ENCODE data around the gene HBA2. TPM values are rescaled to one million over a fixed set of nuclear protein-coding genes. Genes with fewer than 3 reads are reported as not detected.

HBA2 gene
- total and polyA plus RNA-seq, 2 experiments from 2014 or later = 1.9 to 7.8 TPM

GRCh38 chr16:200388-200787, 27.7 kb downstream of the HBA2 start:
- H3K27ac Mint-ChIP-seq = no peak overlapping the region
- H3K4me3 Mint-ChIP-seq = no peak overlapping the region
- Histone ChIP-seq H3F3A (replicated peaks; ENCODE audit: low read depth) (peaks cover 9% of the 10 kb centered on the region; the same call in 1 of the 2 replicates), H3K27me3 (ENCODE audit: insufficient read depth) (no peaks in the 10 kb centered on the region), H3K4me1 (ENCODE audit: insufficient read depth) (no peaks in the 10 kb centered on the region), H3K27ac (ENCODE audit: low read depth) (0 out of 2 replicates have a peak overlapping the region, but pooled peaks have one; percentile 26), H3K36me3 (ENCODE audit: insufficient read depth) (peaks cover 75% of the 10 kb centered on the region), H4K20me1 (replicated peaks; ENCODE audit: insufficient read depth) (peaks cover 18% of the 10 kb centered on the region), H2AFZ (no peak overlapping the region), H3K79me2 (replicated peaks; ENCODE audit: insufficient read depth) (peaks cover 42% of the 10 kb centered on the region), H3K4me3 (no peak overlapping the region), H3K9me2 (ENCODE audit: insufficient read depth) (no peaks in the 10 kb centered on the region), H3K4me2 (no peak overlapping the region)
- peaks cover 12% of the 10 kb centered on the region for H3K27me3 Mint-ChIP-seq (ENCODE audit: insufficient read depth, low read depth, poor library complexity)
- DNase-seq (ENCODE audit: low spot score) (no peak), ATAC-seq (no peak)
- H3K4me1 Mint-ChIP-seq = no peaks in the 10 kb centered on the region
- no peaks in the 10 kb centered on the region for H3K9me3 Mint-ChIP-seq
- no peak for TF ChIP-seq POLR2AphosphoS5 (IDR thresholded peaks at IDR 0.05; ENCODE audit: low read depth)
- TF ChIP-seq EZH2phosphoT487 (IDR thresholded peaks at IDR 0.05; ENCODE audit: unreplicated experiment) = no peak
- TF ChIP-seq STAT1 (IDR thresholded peaks at IDR 0.05; ENCODE audit: unreplicated experiment) = no peak
- TF ChIP-seq NANOG (IDR thresholded peaks at IDR 0.05; ENCODE audit: borderline replicate concordance) = no peak
- TF ChIP-seq JUNB (IDR thresholded peaks at IDR 0.05; ENCODE audit: unreplicated experiment) = no peak
- TF ChIP-seq, protein P1, sequence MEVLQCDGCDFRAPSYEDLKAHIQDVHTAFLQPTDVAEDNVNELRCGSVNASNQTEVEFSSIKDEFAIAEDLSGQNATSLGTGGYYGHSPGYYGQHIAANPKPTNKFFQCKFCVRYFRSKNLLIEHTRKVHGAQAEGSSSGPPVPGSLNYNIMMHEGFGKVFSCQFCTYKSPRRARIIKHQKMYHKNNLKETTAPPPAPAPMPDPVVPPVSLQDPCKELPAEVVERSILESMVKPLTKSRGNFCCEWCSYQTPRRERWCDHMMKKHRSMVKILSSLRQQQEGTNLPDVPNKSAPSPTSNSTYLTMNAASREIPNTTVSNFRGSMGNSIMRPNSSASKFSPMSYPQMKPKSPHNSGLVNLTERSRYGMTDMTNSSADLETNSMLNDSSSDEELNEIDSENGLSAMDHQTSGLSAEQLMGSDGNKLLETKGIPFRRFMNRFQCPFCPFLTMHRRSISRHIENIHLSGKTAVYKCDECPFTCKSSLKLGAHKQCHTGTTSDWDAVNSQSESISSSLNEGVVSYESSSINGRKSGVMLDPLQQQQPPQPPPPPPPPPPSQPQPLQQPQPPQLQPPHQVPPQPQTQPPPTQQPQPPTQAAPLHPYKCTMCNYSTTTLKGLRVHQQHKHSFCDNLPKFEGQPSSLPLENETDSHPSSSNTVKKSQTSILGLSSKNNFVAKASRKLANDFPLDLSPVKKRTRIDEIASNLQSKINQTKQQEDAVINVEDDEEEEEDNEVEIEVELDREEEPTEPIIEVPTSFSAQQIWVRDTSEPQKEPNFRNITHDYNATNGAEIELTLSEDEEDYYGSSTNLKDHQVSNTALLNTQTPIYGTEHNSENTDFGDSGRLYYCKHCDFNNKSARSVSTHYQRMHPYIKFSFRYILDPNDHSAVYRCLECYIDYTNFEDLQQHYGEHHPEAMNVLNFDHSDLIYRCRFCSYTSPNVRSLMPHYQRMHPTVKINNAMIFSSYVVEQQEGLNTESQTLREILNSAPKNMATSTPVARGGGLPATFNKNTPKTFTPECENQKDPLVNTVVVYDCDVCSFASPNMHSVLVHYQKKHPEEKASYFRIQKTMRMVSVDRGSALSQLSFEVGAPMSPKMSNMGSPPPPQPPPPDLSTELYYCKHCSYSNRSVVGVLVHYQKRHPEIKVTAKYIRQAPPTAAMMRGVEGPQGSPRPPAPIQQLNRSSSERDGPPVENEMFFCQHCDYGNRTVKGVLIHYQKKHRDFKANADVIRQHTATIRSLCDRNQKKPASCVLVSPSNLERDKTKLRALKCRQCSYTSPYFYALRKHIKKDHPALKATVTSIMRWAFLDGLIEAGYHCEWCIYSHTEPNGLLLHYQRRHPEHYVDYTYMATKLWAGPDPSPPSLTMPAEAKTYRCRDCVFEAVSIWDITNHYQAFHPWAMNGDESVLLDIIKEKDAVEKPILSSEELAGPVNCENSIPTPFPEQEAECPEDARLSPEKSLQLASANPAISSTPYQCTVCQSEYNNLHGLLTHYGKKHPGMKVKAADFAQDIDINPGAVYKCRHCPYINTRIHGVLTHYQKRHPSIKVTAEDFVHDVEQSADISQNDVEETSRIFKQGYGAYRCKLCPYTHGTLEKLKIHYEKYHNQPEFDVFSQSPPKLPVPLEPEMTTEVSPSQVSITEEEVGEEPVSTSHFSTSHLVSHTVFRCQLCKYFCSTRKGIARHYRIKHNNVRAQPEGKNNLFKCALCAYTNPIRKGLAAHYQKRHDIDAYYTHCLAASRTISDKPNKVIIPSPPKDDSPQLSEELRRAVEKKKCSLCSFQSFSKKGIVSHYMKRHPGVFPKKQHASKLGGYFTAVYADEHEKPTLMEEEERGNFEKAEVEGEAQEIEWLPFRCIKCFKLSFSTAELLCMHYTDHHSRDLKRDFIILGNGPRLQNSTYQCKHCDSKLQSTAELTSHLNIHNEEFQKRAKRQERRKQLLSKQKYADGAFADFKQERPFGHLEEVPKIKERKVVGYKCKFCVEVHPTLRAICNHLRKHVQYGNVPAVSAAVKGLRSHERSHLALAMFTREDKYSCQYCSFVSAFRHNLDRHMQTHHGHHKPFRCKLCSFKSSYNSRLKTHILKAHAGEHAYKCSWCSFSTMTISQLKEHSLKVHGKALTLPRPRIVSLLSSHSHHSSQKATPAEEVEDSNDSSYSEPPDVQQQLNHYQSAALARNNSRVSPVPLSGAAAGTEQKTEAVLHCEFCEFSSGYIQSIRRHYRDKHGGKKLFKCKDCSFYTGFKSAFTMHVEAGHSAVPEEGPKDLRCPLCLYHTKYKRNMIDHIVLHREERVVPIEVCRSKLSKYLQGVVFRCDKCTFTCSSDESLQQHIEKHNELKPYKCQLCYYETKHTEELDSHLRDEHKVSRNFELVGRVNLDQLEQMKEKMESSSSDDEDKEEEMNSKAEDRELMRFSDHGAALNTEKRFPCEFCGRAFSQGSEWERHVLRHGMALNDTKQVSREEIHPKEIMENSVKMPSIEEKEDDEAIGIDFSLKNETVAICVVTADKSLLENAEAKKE (CRISPR knock-in tag; IDR thresholded peaks at IDR 0.05) = no peak
- no peak for TF ChIP-seq ZNF331 (CRISPR knock-in tag; IDR thresholded peaks at IDR 0.05; ENCODE audit: low read depth)
- no peak for TF ChIP-seq ZNF114 (CRISPR knock-in tag; IDR thresholded peaks at IDR 0.05)
- TF ChIP-seq EZH2 (IDR thresholded peaks at IDR 0.05; ENCODE audit: low read depth, unreplicated experiment) = no peak
- no peak for TF ChIP-seq CREB1 (CRISPR knock-in tag; IDR thresholded peaks at IDR 0.05; ENCODE audit: low read depth)
- TF ChIP-seq REST (IDR thresholded peaks at IDR 0.05; ENCODE audit: unreplicated experiment) = no peak
- TF ChIP-seq, protein P2, sequence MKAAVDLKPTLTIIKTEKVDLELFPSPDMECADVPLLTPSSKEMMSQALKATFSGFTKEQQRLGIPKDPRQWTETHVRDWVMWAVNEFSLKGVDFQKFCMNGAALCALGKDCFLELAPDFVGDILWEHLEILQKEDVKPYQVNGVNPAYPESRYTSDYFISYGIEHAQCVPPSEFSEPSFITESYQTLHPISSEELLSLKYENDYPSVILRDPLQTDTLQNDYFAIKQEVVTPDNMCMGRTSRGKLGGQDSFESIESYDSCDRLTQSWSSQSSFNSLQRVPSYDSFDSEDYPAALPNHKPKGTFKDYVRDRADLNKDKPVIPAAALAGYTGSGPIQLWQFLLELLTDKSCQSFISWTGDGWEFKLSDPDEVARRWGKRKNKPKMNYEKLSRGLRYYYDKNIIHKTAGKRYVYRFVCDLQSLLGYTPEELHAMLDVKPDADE (IDR thresholded peaks at IDR 0.05) = no peak
- TF ChIP-seq CTCF (conservative IDR thresholded peaks at IDR 0.05; ENCODE audit: low read depth in 2 of 2) = no peak
- H3K36me3 Mint-ChIP-seq (ENCODE audit: low read depth) = peaks cover 89% of the 10 kb centered on the region
